ENCODE data around the gene AGGF1.

Gene AGGF1

GRCh38 chr5:77028631-77029375 lies 1.4 kb upstream of the AGGF1 start:
- no peak overlapping the region for H3K9ac ChIP-seq (ENCODE audit: low read depth, low read length)
- no peaks in the 10 kb centered on the region for H3K36me3 ChIP-seq (ENCODE audit: control insufficient read depth, insufficient read depth, low read length)
- peaks cover 14% of the 10 kb centered on the region for H3K9me3 ChIP-seq (ENCODE audit: control insufficient read depth, insufficient read depth, low read length)
- H3K27ac ChIP-seq (ENCODE audit: low read depth, low read length), result no peak overlapping the region
- H3K4me1 ChIP-seq (ENCODE audit: control insufficient read depth, insufficient read depth, low read length), result peaks cover 10% of the 10 kb centered on the region; the same call in 1 of the 2 replicates
- H3K27me3 ChIP-seq (ENCODE audit: control insufficient read depth, insufficient read depth, low read length), result peaks cover 3% of the 10 kb centered on the region; the same call in 1 of the 2 replicates
- H3K4me3 ChIP-seq (ENCODE audit: low read depth, low read length), result no peak overlapping the region

- Histone ChIP-seq H3K36me3 (ENCODE audit: control insufficient read depth, insufficient read depth, low read length) (0 out of 2 replicates have a peak, but pooled peaks cover under 1% of the 10 kb centered on the region), H3K27ac (ENCODE audit: low read depth, low read length) (no peak overlapping the region), H3K4me1 (ENCODE audit: control insufficient read depth, insufficient read depth, low read length) (peaks cover 10% of the 10 kb centered on the region; the same call in 1 of the 2 replicates), H3K9ac (ENCODE audit: low read depth, low read length) (no peak overlapping the region), H3K27me3 (ENCODE audit: control insufficient read depth, insufficient read depth, low read length) (peaks cover 3% of the 10 kb centered on the region; the same call in 1 of the 2 replicates), H3K9me3 (ENCODE audit: control insufficient read depth, insufficient read depth, low read length) (peaks cover 14% of the 10 kb centered on the region), H3K4me3 (ENCODE audit: low read depth, low read length) (peak overlapping the region; percentile 90)
Measured at GRCh38 chr5:77029376-77029885, 773 bp upstream of the AGGF1 start.

DNA sequence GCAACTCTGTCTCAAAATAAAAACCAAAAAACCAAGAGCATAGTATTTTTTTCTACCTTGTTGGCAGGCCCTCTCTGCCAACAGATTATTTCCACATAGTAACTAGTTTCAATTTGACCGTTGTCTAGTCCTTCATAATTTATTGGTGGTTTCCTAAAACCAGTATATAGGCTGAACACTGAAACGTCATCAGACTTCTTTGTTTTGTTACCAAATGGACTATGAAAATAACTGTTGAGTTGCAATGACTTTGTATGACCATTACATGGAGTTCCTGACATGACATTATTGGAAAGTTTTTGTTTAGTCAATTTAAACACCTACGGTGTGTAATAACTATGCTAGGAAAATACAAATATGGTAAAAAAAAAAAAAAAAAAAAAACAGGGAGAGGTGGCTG lies 1.7 kb downstream of the AGGF1 start:
- Histone ChIP-seq H3K4me3 (ENCODE audit: low read depth, low read length) (no peak overlapping the region), H3K27me3 (ENCODE audit: control insufficient read depth, insufficient read depth, low read length) (peaks cover 3% of the 10 kb centered on the region; the same call in 1 of the 2 replicates), H3K27ac (ENCODE audit: low read depth, low read length) (no peak overlapping the region), H3K9ac (ENCODE audit: low read depth, low read length) (no peak overlapping the region), H3K36me3 (ENCODE audit: control insufficient read depth, insufficient read depth, low read length) (peaks cover 25% of the 10 kb centered on the region), H3K9me3 (ENCODE audit: control insufficient read depth, insufficient read depth, low read length) (peaks cover 14% of the 10 kb centered on the region), H3K4me1 (ENCODE audit: control insufficient read depth, insufficient read depth, low read length) (peaks cover 10% of the 10 kb centered on the region; the same call in 1 of the 2 replicates)

DNA sequence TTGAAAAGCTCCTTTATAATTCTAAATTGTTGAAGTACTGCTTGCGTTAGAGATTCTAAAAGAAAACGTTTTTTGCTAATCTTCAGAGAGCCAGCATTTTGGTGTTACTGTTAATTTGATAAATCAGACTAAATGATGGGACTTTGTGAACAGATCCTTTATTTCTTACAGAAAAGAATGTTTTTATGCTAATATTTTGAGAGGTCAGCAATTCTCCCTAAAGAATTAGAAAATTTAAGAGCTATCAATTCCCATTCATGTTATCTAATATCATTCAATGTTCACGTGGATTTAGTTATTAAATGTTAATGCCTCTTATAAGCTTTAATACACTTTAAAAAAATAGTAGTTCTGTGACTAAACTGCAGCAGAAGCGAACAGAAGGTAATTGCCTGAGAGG lies 2.4 kb downstream of the AGGF1 start:
- no peak overlapping the region for H3K4me3 ChIP-seq (ENCODE audit: low read depth, low read length)
- H3K9ac ChIP-seq (ENCODE audit: low read depth, low read length), result no peak overlapping the region
- peaks cover 10% of the 10 kb centered on the region; the same call in 1 of the 2 replicates for H3K4me1 ChIP-seq (ENCODE audit: control insufficient read depth, insufficient read depth, low read length)
- H3K9me3 ChIP-seq (ENCODE audit: control insufficient read depth, insufficient read depth, low read length), result peaks cover 14% of the 10 kb centered on the region
- no peak overlapping the region for H3K27ac ChIP-seq (ENCODE audit: low read depth, low read length)
- H3K27me3 ChIP-seq (ENCODE audit: control insufficient read depth, insufficient read depth, low read length), result peaks cover 3% of the 10 kb centered on the region; the same call in 1 of the 2 replicates
- peaks cover 32% of the 10 kb centered on the region for H3K36me3 ChIP-seq (ENCODE audit: control insufficient read depth, insufficient read depth, low read length)

GRCh38 chr5:77033338-77033737 lies 3.1 kb downstream of the AGGF1 start:
- Histone ChIP-seq H3K4me1 (ENCODE audit: control insufficient read depth, insufficient read depth, low read length) (peaks cover 10% of the 10 kb centered on the region; the same call in 1 of the 2 replicates), H3K9ac (ENCODE audit: low read depth, low read length) (no peak overlapping the region), H3K27me3 (ENCODE audit: control insufficient read depth, insufficient read depth, low read length) (peaks cover 3% of the 10 kb centered on the region; the same call in 1 of the 2 replicates), H3K4me3 (ENCODE audit: low read depth, low read length) (no peak overlapping the region), H3K36me3 (ENCODE audit: control insufficient read depth, insufficient read depth, low read length) (peaks cover 39% of the 10 kb centered on the region), H3K27ac (ENCODE audit: low read depth, low read length) (no peak overlapping the region), H3K9me3 (ENCODE audit: control insufficient read depth, insufficient read depth, low read length) (peaks cover 14% of the 10 kb centered on the region)

- H3K27ac ChIP-seq (ENCODE audit: low read depth, low read length), result no peak overlapping the region
- peaks cover 60% of the 10 kb centered on the region for H3K36me3 ChIP-seq (ENCODE audit: control insufficient read depth, insufficient read depth, low read length)
- H3K9me3 ChIP-seq (ENCODE audit: control insufficient read depth, insufficient read depth, low read length), result peaks cover 4% of the 10 kb centered on the region; the same call in 1 of the 2 replicates
- H3K4me3 ChIP-seq (ENCODE audit: low read depth, low read length), result no peak overlapping the region
- no peak overlapping the region for H3K9ac ChIP-seq (ENCODE audit: low read depth, low read length)
- no peaks in the 10 kb centered on the region for H3K27me3 ChIP-seq (ENCODE audit: control insufficient read depth, insufficient read depth, low read length)
- 0 out of 2 replicates have a peak, but pooled peaks cover 4% of the 10 kb centered on the region for H3K4me1 ChIP-seq (ENCODE audit: control insufficient read depth, insufficient read depth, low read length)
Measured at GRCh38 chr5:77035950-77036349, 5.7 kb downstream of the AGGF1 start.

DNA sequence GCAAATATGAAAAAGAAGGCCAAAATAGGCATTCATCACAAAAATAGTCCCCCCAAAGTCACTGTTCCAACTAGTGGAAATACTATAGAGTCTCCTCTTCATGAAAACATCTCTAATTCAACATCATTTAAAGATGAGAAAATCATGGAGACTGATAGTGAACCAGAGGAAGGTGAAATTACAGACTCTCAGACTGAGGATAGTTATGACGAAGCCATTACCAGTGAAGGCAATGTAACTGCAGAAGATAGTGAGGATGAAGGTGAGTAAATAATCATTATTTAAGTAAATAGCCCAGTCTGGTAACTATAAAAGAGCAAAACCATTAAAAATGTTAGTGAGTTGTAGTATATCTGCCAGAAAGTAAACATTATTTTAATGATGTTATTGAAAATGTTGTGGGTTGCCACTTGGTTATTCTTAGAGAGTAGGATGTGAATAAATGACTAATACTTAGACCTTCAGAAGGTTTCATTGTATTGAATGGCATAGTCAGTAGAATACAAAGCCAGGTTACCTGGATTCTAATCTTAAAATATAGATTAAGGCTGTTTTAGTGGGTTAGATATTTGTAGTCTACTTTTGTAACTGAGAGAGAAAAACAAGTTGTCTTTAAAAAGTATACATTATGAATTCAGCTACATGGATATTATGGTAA lies 16.3 kb downstream of the AGGF1 start:
- H3K9me3 ChIP-seq (ENCODE audit: control insufficient read depth, insufficient read depth, low read length), result peaks cover 2% of the 10 kb centered on the region; the same call in 1 of the 2 replicates
- H3K27ac ChIP-seq (ENCODE audit: low read depth, low read length), result no peak overlapping the region
- no peaks in the 10 kb centered on the region for H3K4me1 ChIP-seq (ENCODE audit: control insufficient read depth, insufficient read depth, low read length)
- no peak overlapping the region for H3K4me3 ChIP-seq (ENCODE audit: low read depth, low read length)
- no peaks in the 10 kb centered on the region for H3K27me3 ChIP-seq (ENCODE audit: control insufficient read depth, insufficient read depth, low read length)
- no peak overlapping the region for H3K9ac ChIP-seq (ENCODE audit: low read depth, low read length)
- H3K36me3 ChIP-seq (ENCODE audit: control insufficient read depth, insufficient read depth, low read length), result peaks cover 41% of the 10 kb centered on the region

GRCh38 chr5:77064040-77064439 lies 33.8 kb downstream of the AGGF1 start:
- Histone ChIP-seq H3K36me3 (ENCODE audit: control insufficient read depth, insufficient read depth, low read length) (peaks cover 46% of the 10 kb centered on the region), H3K9me3 (ENCODE audit: control insufficient read depth, insufficient read depth, low read length) (no peaks in the 10 kb centered on the region), H3K9ac (ENCODE audit: low read depth, low read length) (no peak overlapping the region), H3K27ac (ENCODE audit: low read depth, low read length) (no peak overlapping the region), H3K4me3 (ENCODE audit: low read depth, low read length) (no peak overlapping the region), H3K27me3 (ENCODE audit: control insufficient read depth, insufficient read depth, low read length) (no peaks in the 10 kb centered on the region), H3K4me1 (ENCODE audit: control insufficient read depth, insufficient read depth, low read length) (peaks cover 5% of the 10 kb centered on the region)

DNA sequence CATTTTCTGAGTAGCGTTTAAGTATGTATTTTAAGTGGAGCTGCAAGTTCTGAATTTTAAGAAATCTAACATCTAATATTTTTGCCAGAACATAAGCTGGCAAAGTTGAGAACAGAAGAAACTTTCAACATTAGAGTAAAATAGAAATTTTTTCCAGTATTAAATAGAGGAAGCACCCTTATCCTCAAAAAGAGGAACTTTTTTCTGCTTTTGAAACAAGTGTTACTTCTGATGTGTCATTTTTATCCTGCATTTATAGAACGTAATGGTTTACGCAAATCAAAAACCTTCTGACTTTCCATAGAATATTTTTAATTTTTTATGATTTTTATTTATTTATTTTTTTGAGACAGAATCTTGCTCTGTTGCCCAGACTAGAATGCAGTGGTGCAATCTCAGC lies 35.1 kb downstream of the AGGF1 start:
- Histone ChIP-seq H3K36me3 (ENCODE audit: control insufficient read depth, insufficient read depth, low read length) (peaks cover 35% of the 10 kb centered on the region), H3K27ac (ENCODE audit: low read depth, low read length) (no peak overlapping the region), H3K27me3 (ENCODE audit: control insufficient read depth, insufficient read depth, low read length) (no peaks in the 10 kb centered on the region), H3K9me3 (ENCODE audit: control insufficient read depth, insufficient read depth, low read length) (no peaks in the 10 kb centered on the region), H3K4me1 (ENCODE audit: control insufficient read depth, insufficient read depth, low read length) (peaks cover 5% of the 10 kb centered on the region), H3K9ac (ENCODE audit: low read depth, low read length) (no peak overlapping the region), H3K4me3 (ENCODE audit: low read depth, low read length) (no peak overlapping the region)

GRCh38 chr5:77066184-77066583 lies 36.0 kb downstream of the AGGF1 start:
- H3K27me3 ChIP-seq (ENCODE audit: control insufficient read depth, insufficient read depth, low read length), result no peaks in the 10 kb centered on the region
- H3K4me3 ChIP-seq (ENCODE audit: low read depth, low read length), result no peak overlapping the region
- H3K4me1 ChIP-seq (ENCODE audit: control insufficient read depth, insufficient read depth, low read length), result peaks cover 5% of the 10 kb centered on the region
- H3K27ac ChIP-seq (ENCODE audit: low read depth, low read length), result no peak overlapping the region
- H3K36me3 ChIP-seq (ENCODE audit: control insufficient read depth, insufficient read depth, low read length), result peaks cover 26% of the 10 kb centered on the region
- no peak overlapping the region for H3K9ac ChIP-seq (ENCODE audit: low read depth, low read length)
- no peaks in the 10 kb centered on the region for H3K9me3 ChIP-seq (ENCODE audit: control insufficient read depth, insufficient read depth, low read length)
